Parathyroid adenoma (tissue), 2 donors: ENCODE measurements around the gene GPR4.

Experiments used
- H2AFZ ChIP-seq: fragments of 300-600 bp; sonication (generic); one replicate; pipeline ENCODE4 v1.7.0; 2017; ENCODE audit warnings: antibody characterized with exemption, mild to moderate bottlenecking
- H3K27ac ChIP-seq: fragments of 300-600 bp; sonication (generic); one replicate; pipeline ENCODE4 v1.7.0; 2017
- H3K27me3 ChIP-seq: fragments of 300-600 bp; sonication (generic); one replicate; pipeline ENCODE4 v1.7.0; 2017; ENCODE audit warnings: low read length; ENCODE audit not compliant: control insufficient read depth, insufficient read depth
- H3K36me3 ChIP-seq: fragments of 300-600 bp; sonication (generic); one replicate; pipeline ENCODE4 v1.7.0; 2017; ENCODE audit warnings: low read length; ENCODE audit not compliant: control insufficient read depth, insufficient read depth
- H3K4me1 ChIP-seq: fragments of 300-600 bp; sonication (generic); one replicate; pipeline ENCODE4 v1.7.0; 2017; ENCODE audit warnings: control low read depth
- H3K4me2 ChIP-seq: fragments of 300-600 bp; sonication (generic); one replicate; pipeline ENCODE4 v1.7.0; 2017; ENCODE audit warnings: low read length
- H3K4me3 ChIP-seq: fragments of 300-600 bp; sonication (generic); one replicate; pipeline ENCODE4 v1.7.0; 2017; ENCODE audit warnings: low read depth, low read length
- H3K79me2 ChIP-seq: fragments of 300-600 bp; sonication (generic); one replicate; pipeline ENCODE4 v1.7.0; 2017; ENCODE audit warnings: control low read depth
- H3K9ac ChIP-seq: fragments of 300-600 bp; sonication (generic); one replicate; pipeline ENCODE4 v1.7.0; 2017; ENCODE audit warnings: mild to moderate bottlenecking
- H3K9me3 ChIP-seq: fragments of 300-600 bp; sonication (generic); one replicate; pipeline ENCODE4 v1.7.0; 2017; ENCODE audit warnings: low read length; ENCODE audit not compliant: control insufficient read depth
- CTCF ChIP-seq: fragments of 300-600 bp; sonication (generic); IDR thresholded peaks from one replicate; pipeline ENCODE4 v1.7.0; 2017; ENCODE audit warnings: antibody characterized with exemption, mild to moderate bottlenecking
- donor health status: primary hyperparathyroidism.

GPR4 gene

GRCh38 chr19:45645068-45645630 is 43.1 kb upstream of the GPR4 start:
- Histone ChIP-seq H3K36me3 (no peaks in the 10 kb centered on the region), H2AFZ (peak overlapping the region; percentile 70), H3K27ac (no peak overlapping the region), H3K27me3 (no peaks in the 10 kb centered on the region), H3K4me3 (peak overlapping the region; percentile 43), H3K4me1 (peaks cover 6% of the 10 kb centered on the region), H3K9me3 (no peaks in the 10 kb centered on the region), H3K79me2 (no peaks in the 10 kb centered on the region), H3K4me2 (peak overlapping the region; percentile 63), H3K9ac (no peak overlapping the region)
- TF ChIP-seq CTCF: no peak

GRCh38 chr19:45643927-45644771 is 42.1 kb upstream of the GPR4 start:
- no peak for TF ChIP-seq CTCF
- H3K9me3 ChIP-seq: no peaks in the 10 kb centered on the region
- H3K4me3 ChIP-seq: no peak overlapping the region
- no peak overlapping the region for H3K9ac ChIP-seq
- H3K4me1 ChIP-seq: peaks cover 6% of the 10 kb centered on the region
- H3K27me3 ChIP-seq: no peaks in the 10 kb centered on the region
- H3K27ac ChIP-seq: no peak overlapping the region
- no peak overlapping the region for H3K4me2 ChIP-seq
- no peak overlapping the region for H2AFZ ChIP-seq
- H3K79me2 ChIP-seq: no peaks in the 10 kb centered on the region
- H3K36me3 ChIP-seq: no peaks in the 10 kb centered on the region

- no peak overlapping the region for H3K9ac ChIP-seq
- H3K27me3 ChIP-seq: no peaks in the 10 kb centered on the region
- no peak overlapping the region for H3K4me3 ChIP-seq
- no peaks in the 10 kb centered on the region for H3K36me3 ChIP-seq
- H3K27ac ChIP-seq: no peak overlapping the region
- peak overlapping the region; percentile 51 for H3K4me2 ChIP-seq
- H3K4me1 ChIP-seq: peaks cover 13% of the 10 kb centered on the region
- peak; percentile 100 for TF ChIP-seq CTCF
- peak overlapping the region; percentile 62 for H2AFZ ChIP-seq
- no peaks in the 10 kb centered on the region for H3K9me3 ChIP-seq
- no peaks in the 10 kb centered on the region for H3K79me2 ChIP-seq
Observed at GRCh38 chr19:45643024-45643926, 41.3 kb upstream of the GPR4 start.

GRCh38 chr19:45641274-45642105 is 39.5 kb upstream of the GPR4 start:
- Histone ChIP-seq H3K9ac (no peak overlapping the region), H3K4me2 (peak overlapping the region; percentile 75), H3K4me3 (peak overlapping the region; percentile 38), H2AFZ (peak overlapping the region; percentile 87), H3K27me3 (no peaks in the 10 kb centered on the region), H3K36me3 (no peaks in the 10 kb centered on the region), H3K4me1 (peaks cover 28% of the 10 kb centered on the region), H3K79me2 (no peaks in the 10 kb centered on the region), H3K27ac (peak overlapping the region; percentile 65), H3K9me3 (no peaks in the 10 kb centered on the region)
- TF ChIP-seq CTCF: no peak
